GM19328 (cell line): ENCODE results near the gene U2AF2.

Experiments used
- ATAC-seq: cut with Tn5 transposase; IDR thresholded peaks from one replicate; pipeline ENCODE4 v1.9.1; 2021; ENCODE audit warnings: mild to moderate bottlenecking, moderate library complexity; ENCODE audit not compliant: unreplicated experiment

The U2AF2 gene

GRCh38 chr19:55621205-55621672, 33.6 kb upstream of the U2AF2 start:
- ATAC-seq: no peak

GRCh38 chr19:55621673-55622231, 33.1 kb upstream of the U2AF2 start:
- ATAC-seq: no peak

- no peak for ATAC-seq
Measured at GRCh38 chr19:55622242-55622969, 32.4 kb upstream of the U2AF2 start.

GRCh38 chr19:55623130-55623529, 31.7 kb upstream of the U2AF2 start:
- no peak for ATAC-seq

- ATAC-seq: no peak
Measured at GRCh38 chr19:55623561-55623960, 31.3 kb upstream of the U2AF2 start.

- peak; percentile 51 for ATAC-seq
Measured at GRCh38 chr19:55624109-55625003, 30.5 kb upstream of the U2AF2 start, which contains the start of gene ZNF784. ZNF784 (minus strand) TSS chr19:55624566; CDS start chr19:55624561, 5 bp downstream.

GRCh38 chr19:55625004-55625326, 29.9 kb upstream of the U2AF2 start:
- ATAC-seq: no peak

- no peak for ATAC-seq
Measured at GRCh38 chr19:55626350-55626749, 28.5 kb upstream of the U2AF2 start.

- ATAC-seq: peak; percentile 47
Measured at GRCh38 chr19:55632463-55632834, 22.4 kb upstream of the U2AF2 start.

GRCh38 chr19:55633861-55634260, 21.0 kb upstream of the U2AF2 start:
- ATAC-seq: no peak

GRCh38 chr19:55635334-55635717, 19.5 kb upstream of the U2AF2 start:
- no peak for ATAC-seq

- no peak for ATAC-seq
Measured at GRCh38 chr19:55635856-55636440, 18.9 kb upstream of the U2AF2 start.

- no peak for ATAC-seq
Measured at GRCh38 chr19:55636723-55637122, 18.1 kb upstream of the U2AF2 start.

- no peak for ATAC-seq
Measured at GRCh38 chr19:55637534-55637933, 17.3 kb upstream of the U2AF2 start.

- no peak for ATAC-seq
Measured at GRCh38 chr19:55638864-55639359, 15.9 kb upstream of the U2AF2 start.

- no peak for ATAC-seq
Measured at GRCh38 chr19:55640043-55640576, 14.7 kb upstream of the U2AF2 start.

GRCh38 chr19:55640577-55641425, 14.0 kb upstream of the U2AF2 start, which contains the start of gene ZNF580:
ZNF580 (plus strand) TSS chr19:55641002; CDS start chr19:55642509, 1,507 bp downstream.
- no peak for ATAC-seq

GRCh38 chr19:55641426-55642152, 13.2 kb upstream of the U2AF2 start:
- no peak for ATAC-seq
